Measurements from ENCODE around the gene RAD23B. TPM values are rescaled to one million over a fixed set of nuclear protein-coding genes. Genes with fewer than 3 reads are reported as not detected.

RAD23B gene
- polyA plus RNA-seq, 1 donor: 92.7 TPM

DNA sequence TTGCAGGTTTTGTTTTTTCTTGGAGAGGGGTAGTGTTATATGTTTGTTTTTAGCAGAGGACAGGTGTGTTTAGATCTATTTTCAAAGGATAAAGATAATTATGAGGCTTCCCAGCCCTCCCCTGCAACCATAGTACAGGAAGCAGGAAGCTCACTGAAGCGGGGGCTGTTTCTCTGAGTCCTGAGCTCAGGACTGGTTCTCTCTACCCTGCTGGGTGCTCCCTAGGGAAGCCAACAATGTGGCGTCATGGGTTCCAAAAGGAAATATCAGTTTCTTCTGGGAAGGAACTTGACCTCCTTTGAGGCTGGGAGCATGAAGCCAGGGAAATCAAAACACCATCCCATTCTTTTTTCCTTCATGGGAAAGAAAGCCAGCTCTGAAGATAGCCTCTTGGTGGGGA is 62.2 kb downstream of the RAD23B start:
- H3K27me3 ChIP-seq (ENCODE audit: control insufficient read depth, insufficient read depth, low read length): no peaks in the 10 kb centered on the region
- WGBS (ENCODE audit: insufficient coverage, low lambda C conversion rate): no CpG with 5 or more reads among the region's 2 CpGs

GRCh38 chr9:107348836-107349235 is 65.8 kb downstream of the RAD23B start:
- Histone ChIP-seq H3K36me3 (ENCODE audit: control insufficient read depth, insufficient read depth, low read length) (no peaks in the 10 kb centered on the region), H3K27me3 (ENCODE audit: control insufficient read depth, insufficient read depth, low read length) (no peaks in the 10 kb centered on the region), H3K9me3 (ENCODE audit: control insufficient read depth, low read depth, low read length) (no peaks in the 10 kb centered on the region), H3K4me1 (ENCODE audit: control insufficient read depth, insufficient read depth, low read length) (no peaks in the 10 kb centered on the region), H3K4me3 (ENCODE audit: low read length) (no peak overlapping the region), H3K27ac (ENCODE audit: low read length) (no peak overlapping the region)
- DNase-seq: no peak
- no CpG with 5 or more reads among the region's 4 CpGs for WGBS (ENCODE audit: insufficient coverage, low lambda C conversion rate)

More for the DNA sequence above, 62.2 kb downstream of the RAD23B start:
- Histone ChIP-seq H3K4me1 (ENCODE audit: control insufficient read depth, insufficient read depth, low read length) (no peaks in the 10 kb centered on the region), H3K4me3 (ENCODE audit: low read length) (no peak overlapping the region), H3K27ac (ENCODE audit: low read length) (no peak overlapping the region), H3K9me3 (ENCODE audit: control insufficient read depth, low read depth, low read length) (no peaks in the 10 kb centered on the region), H3K36me3 (ENCODE audit: control insufficient read depth, insufficient read depth, low read length) (no peaks in the 10 kb centered on the region)
- DNase-seq: no peak

DNA sequence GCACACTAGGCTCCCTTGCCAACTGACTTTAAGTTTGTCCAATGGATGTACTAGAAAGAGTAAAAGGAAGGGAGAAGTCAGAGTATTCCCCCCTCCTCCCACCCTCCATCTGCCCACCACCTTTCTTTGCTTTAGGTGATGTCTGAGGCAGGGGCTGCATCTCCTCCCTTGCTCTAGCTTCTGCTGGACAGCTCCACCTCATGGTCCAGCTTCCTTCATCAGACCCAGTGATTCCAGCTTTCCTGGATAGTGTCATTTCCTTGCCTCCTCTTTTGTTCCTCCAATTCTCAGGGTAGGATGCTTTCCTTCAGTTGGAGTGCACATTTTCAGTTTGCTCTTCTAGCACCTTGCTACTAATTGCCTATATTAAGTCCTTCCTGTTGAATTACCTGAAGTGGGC is 67.4 kb downstream of the RAD23B start:
- no peak overlapping the region for H3K4me3 ChIP-seq (ENCODE audit: low read length)
- H3K27me3 ChIP-seq (ENCODE audit: control insufficient read depth, insufficient read depth, low read length): no peaks in the 10 kb centered on the region
- no peak overlapping the region for H3K27ac ChIP-seq (ENCODE audit: low read length)
- DNase-seq: no peak
- H3K4me1 ChIP-seq (ENCODE audit: control insufficient read depth, insufficient read depth, low read length): no peaks in the 10 kb centered on the region
- H3K36me3 ChIP-seq (ENCODE audit: control insufficient read depth, insufficient read depth, low read length): no peaks in the 10 kb centered on the region
- H3K9me3 ChIP-seq (ENCODE audit: control insufficient read depth, low read depth, low read length): no peaks in the 10 kb centered on the region

- H3K27me3 ChIP-seq (ENCODE audit: control insufficient read depth, insufficient read depth, low read length): no peaks in the 10 kb centered on the region
- H3K27ac ChIP-seq (ENCODE audit: low read length): no peak overlapping the region
- no peaks in the 10 kb centered on the region for H3K36me3 ChIP-seq (ENCODE audit: control insufficient read depth, insufficient read depth, low read length)
- H3K9me3 ChIP-seq (ENCODE audit: control insufficient read depth, low read depth, low read length): no peaks in the 10 kb centered on the region
- H3K4me1 ChIP-seq (ENCODE audit: control insufficient read depth, insufficient read depth, low read length): no peaks in the 10 kb centered on the region
- no CpG with 5 or more reads among the region's 6 CpGs for WGBS (ENCODE audit: insufficient coverage, low lambda C conversion rate)
- no peak overlapping the region for H3K4me3 ChIP-seq (ENCODE audit: low read length)
- DNase-seq: no peak
Measured at GRCh38 chr9:107351382-107352045, 68.4 kb downstream of the RAD23B start.

DNA sequence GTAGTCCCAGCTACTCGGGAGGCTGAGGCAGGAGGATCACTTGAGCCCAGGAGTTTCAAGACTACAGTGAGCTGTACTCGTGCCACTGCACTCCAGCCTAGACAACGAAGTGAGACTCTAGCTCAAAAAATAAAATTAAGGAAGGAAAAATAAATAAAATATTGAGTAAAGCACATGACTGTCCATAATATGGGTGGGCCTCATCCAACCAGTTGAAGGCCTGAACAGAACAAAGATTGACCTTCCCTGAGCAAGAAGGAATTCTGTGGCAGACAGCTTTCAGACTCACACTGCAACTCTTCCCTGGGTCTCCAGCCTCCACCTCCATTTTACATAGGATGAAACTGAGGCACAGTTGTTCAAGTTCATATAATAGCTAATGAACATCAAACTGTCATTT is 72.3 kb downstream of the RAD23B start:
- DNase-seq: no peak
- Histone ChIP-seq H3K4me1 (ENCODE audit: control insufficient read depth, insufficient read depth, low read length) (no peaks in the 10 kb centered on the region), H3K27ac (ENCODE audit: low read length) (no peak overlapping the region), H3K27me3 (ENCODE audit: control insufficient read depth, insufficient read depth, low read length) (no peaks in the 10 kb centered on the region), H3K36me3 (ENCODE audit: control insufficient read depth, insufficient read depth, low read length) (no peaks in the 10 kb centered on the region), H3K4me3 (ENCODE audit: low read length) (no peak overlapping the region), H3K9me3 (ENCODE audit: control insufficient read depth, low read depth, low read length) (no peaks in the 10 kb centered on the region)
- 94% methylated on average over 2 of the region's 3 CpGs for WGBS (ENCODE audit: insufficient coverage, low lambda C conversion rate)

- DNase-seq: no peak
- WGBS (ENCODE audit: insufficient coverage, low lambda C conversion rate): no CpG with 5 or more reads among the region's 7 CpGs
- Histone ChIP-seq H3K36me3 (ENCODE audit: control insufficient read depth, insufficient read depth, low read length) (no peaks in the 10 kb centered on the region), H3K9me3 (ENCODE audit: control insufficient read depth, low read depth, low read length) (no peaks in the 10 kb centered on the region), H3K27me3 (ENCODE audit: control insufficient read depth, insufficient read depth, low read length) (no peaks in the 10 kb centered on the region), H3K4me1 (ENCODE audit: control insufficient read depth, insufficient read depth, low read length) (no peaks in the 10 kb centered on the region), H3K4me3 (ENCODE audit: low read length) (no peak overlapping the region), H3K27ac (ENCODE audit: low read length) (no peak overlapping the region)
Measured at GRCh38 chr9:107358986-107359385, 75.9 kb downstream of the RAD23B start.

DNA sequence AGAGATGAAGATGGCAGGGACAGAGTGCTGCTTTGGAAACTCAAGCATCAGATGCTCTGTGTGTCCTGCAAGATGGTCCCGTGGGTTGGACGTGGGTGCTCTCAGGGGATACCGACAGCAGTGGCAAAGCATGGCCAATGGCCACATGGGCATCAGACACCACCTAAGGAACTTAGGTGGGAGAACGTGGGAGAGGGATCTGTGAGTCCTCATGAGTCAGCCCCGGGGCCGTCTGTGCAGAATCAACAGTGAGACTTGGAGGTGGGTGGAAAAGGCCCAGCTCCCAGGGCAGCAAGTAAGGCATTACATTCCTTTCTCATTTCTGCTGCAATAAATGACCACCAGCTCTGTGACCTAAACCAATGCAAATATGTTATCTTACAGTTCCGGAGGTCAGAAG is 77.0 kb downstream of the RAD23B start:
- H3K27ac ChIP-seq (ENCODE audit: low read length): no peak overlapping the region
- H3K36me3 ChIP-seq (ENCODE audit: control insufficient read depth, insufficient read depth, low read length): no peaks in the 10 kb centered on the region
- H3K9me3 ChIP-seq (ENCODE audit: control insufficient read depth, low read depth, low read length): no peaks in the 10 kb centered on the region
- H3K27me3 ChIP-seq (ENCODE audit: control insufficient read depth, insufficient read depth, low read length): no peaks in the 10 kb centered on the region
- H3K4me3 ChIP-seq (ENCODE audit: low read length): no peak overlapping the region
- WGBS (ENCODE audit: insufficient coverage, low lambda C conversion rate): no CpG with 5 or more reads among the region's 7 CpGs
- DNase-seq: no peak
- no peaks in the 10 kb centered on the region for H3K4me1 ChIP-seq (ENCODE audit: control insufficient read depth, insufficient read depth, low read length)

DNA sequence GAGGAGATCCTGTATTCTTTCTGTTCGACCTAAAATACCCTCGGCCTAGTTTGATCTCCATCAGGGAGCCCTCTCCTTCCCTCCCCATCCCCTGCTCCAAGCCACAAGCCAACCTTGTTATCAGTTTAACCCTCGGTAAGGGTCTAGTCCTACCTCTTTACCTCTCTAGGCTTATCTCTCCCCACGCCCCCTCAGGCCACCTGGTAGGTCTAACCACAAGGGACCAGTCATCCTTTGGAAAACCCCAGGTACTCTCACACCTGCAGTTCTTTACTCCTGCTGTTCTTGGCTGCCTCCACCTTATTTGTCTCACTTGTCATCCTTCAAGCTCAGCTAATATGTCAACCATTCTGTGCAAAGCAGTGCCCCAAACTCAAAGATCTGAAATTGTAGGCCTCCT is 78.7 kb downstream of the RAD23B start:
- no peak for DNase-seq
- no CpG with 5 or more reads among the region's 4 CpGs for WGBS (ENCODE audit: insufficient coverage, low lambda C conversion rate)
- Histone ChIP-seq H3K9me3 (ENCODE audit: control insufficient read depth, low read depth, low read length) (no peaks in the 10 kb centered on the region), H3K36me3 (ENCODE audit: control insufficient read depth, insufficient read depth, low read length) (no peaks in the 10 kb centered on the region), H3K4me3 (ENCODE audit: low read length) (no peak overlapping the region), H3K27me3 (ENCODE audit: control insufficient read depth, insufficient read depth, low read length) (no peaks in the 10 kb centered on the region), H3K27ac (ENCODE audit: low read length) (no peak overlapping the region), H3K4me1 (ENCODE audit: control insufficient read depth, insufficient read depth, low read length) (no peaks in the 10 kb centered on the region)

DNA sequence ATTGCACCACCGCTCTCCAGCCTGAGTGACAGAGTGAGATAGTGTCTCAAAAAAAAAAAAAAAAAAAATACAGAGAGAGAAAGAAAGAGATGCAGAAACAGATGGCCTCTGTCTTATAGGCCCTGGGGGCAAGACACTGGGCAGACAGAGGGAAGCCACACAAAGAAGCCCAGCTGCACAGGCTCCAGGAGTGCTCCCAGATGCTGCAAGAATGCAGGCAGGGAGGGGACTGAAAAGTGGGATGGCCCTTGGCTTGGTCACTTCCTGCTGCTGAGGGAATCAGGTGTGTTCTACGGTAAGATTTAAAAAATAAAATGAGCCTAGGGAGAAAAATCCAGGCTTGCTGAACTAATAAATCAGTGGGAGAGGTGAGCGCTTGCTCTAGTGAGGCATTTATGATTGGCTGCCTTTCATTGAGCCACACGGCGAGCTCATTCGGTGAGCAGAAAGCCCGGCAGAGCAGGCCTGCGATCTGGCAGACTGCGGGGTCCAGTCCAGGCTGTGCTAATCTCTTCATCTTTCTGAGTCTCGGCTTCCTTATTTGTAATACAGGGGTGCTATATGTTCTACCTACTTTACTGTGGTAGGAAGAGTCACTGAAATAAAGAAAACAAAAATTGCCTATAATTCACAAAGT is 80.6 kb downstream of the RAD23B start:
- peak in 1 of 2 donors; percentile 19 for DNase-seq
- no peak overlapping the region for H3K27ac ChIP-seq (ENCODE audit: low read length)
- H3K36me3 ChIP-seq (ENCODE audit: control insufficient read depth, insufficient read depth, low read length): no peaks in the 10 kb centered on the region
- H3K4me1 ChIP-seq (ENCODE audit: control insufficient read depth, insufficient read depth, low read length): peaks cover 7% of the 10 kb centered on the region
- no peaks in the 10 kb centered on the region for H3K27me3 ChIP-seq (ENCODE audit: control insufficient read depth, insufficient read depth, low read length)
- WGBS (ENCODE audit: insufficient coverage, low lambda C conversion rate): no CpG with 5 or more reads among the region's 10 CpGs
- no peaks in the 10 kb centered on the region for H3K9me3 ChIP-seq (ENCODE audit: control insufficient read depth, low read depth, low read length)
- H3K4me3 ChIP-seq (ENCODE audit: low read length): no peak overlapping the region

DNA sequence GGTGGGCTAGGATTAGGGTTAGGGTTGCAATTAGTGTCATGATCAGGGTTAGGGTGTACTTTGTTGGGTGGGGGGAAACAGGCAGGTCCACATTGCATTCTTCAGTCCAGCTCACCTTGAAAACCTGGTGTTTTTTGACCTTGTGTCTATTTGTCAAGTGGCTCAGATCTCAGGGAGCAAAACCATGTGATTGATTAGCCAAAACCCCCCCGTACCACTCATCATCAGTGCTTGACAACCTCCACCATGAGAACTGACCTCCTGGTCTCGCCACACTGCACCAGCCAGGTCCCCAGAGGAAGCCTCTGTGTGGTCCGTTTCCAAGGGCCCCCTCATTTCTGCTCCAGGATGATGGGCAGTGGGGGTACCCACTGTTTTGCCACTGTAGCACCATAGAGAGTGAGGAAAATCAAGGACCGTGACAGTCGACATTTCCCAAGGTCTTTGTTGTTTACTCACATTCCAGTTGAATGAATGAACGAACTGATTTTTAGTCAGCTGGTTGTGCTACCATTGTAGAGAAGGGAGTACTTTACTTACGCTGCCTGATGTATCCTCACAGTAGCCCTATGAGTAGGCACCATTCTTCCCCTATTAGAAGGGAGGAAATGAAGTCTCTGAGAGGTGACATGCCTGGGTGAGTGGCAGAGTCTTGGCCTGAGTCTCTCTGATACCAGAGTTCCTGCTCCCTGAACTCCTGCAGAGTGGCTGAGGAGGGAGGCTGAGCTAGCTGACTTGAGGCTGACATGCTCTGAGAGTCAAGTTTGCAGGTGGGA is 84.8 kb downstream of the RAD23B start:
- H3K36me3 ChIP-seq (ENCODE audit: control insufficient read depth, insufficient read depth, low read length): no peaks in the 10 kb centered on the region
- peak overlapping the region; percentile 55 for H3K27ac ChIP-seq (ENCODE audit: low read length)
- WGBS (ENCODE audit: insufficient coverage, low lambda C conversion rate): no CpG with 5 or more reads among the region's 7 CpGs
- no peak overlapping the region for H3K4me3 ChIP-seq (ENCODE audit: low read length)
- H3K9me3 ChIP-seq (ENCODE audit: control insufficient read depth, low read depth, low read length): no peaks in the 10 kb centered on the region
- no peaks in the 10 kb centered on the region for H3K27me3 ChIP-seq (ENCODE audit: control insufficient read depth, insufficient read depth, low read length)
- DNase-seq: peak in 1 of 2 donors; percentile 37
- H3K4me1 ChIP-seq (ENCODE audit: control insufficient read depth, insufficient read depth, low read length): peaks cover 12% of the 10 kb centered on the region
